ENCODE data around the gene PSTK. TPM values are rescaled to one million over a fixed set of nuclear protein-coding genes. Genes with fewer than 3 reads are reported as not detected.
A peak's percentile ranks its signal among the peaks of the same experiment; 100 is the strongest.

PSTK gene
- total and polyA plus RNA-seq, 2 of the 13 experiments (the other 11 are each of a cell fraction or from before 2014, with no cell fraction given), result 8.2 to 9.3 TPM

- TF ChIP-seq AFF4 (CRISPR knock-in tag; IDR thresholded peaks at IDR 0.05) (no peak), PRDM15 (CRISPR knock-in tag; IDR thresholded peaks at IDR 0.05) (no peak), ZNF614 (CRISPR knock-in tag; IDR thresholded peaks at IDR 0.05; ENCODE audit: borderline replicate concordance) (peak; percentile 31; the same call in 1 of the 2 replicates), ZFY (CRISPR knock-in tag; IDR thresholded peaks at IDR 0.05) (peak; percentile 97), ZNF138 (CRISPR knock-in tag; IDR thresholded peaks at IDR 0.05; ENCODE audit: low read depth) (peak; percentile 69; the same call in 1 of the 2 replicates), CREB1 (IDR thresholded peaks at IDR 0.05) (peak; percentile 83), CREB1 (CRISPR knock-in tag; IDR thresholded peaks at IDR 0.05) (no peak; the same call in 1 of the 2 replicates), SP4 (CRISPR knock-in tag; IDR thresholded peaks at IDR 0.05) (peak; percentile 93), MBNL3 (CRISPR knock-in tag; conservative IDR thresholded peaks at IDR 0.05) (no peak), TRAFD1 (CRISPR knock-in tag; IDR thresholded peaks at IDR 0.05; ENCODE audit: borderline replicate concordance) (peak; percentile 42; the same call in 1 of the 2 replicates), ARID5B (CRISPR knock-in tag; IDR thresholded peaks at IDR 0.05) (peak; percentile 25), ZNF124 (CRISPR knock-in tag; IDR thresholded peaks at IDR 0.05) (0 out of 2 replicates have a peak, but pooled peaks have one; percentile 40), PHF20 (CRISPR knock-in tag; IDR thresholded peaks at IDR 0.05) (peak; percentile 66)
These were observed 28.3 kb downstream of the PSTK start, which contains the start of the genes ACADSB and IKZF5 (continued) for GRCh38 chr10:123008355-123009104.
